Measurements from ENCODE around the gene GPRC5A. TPM values are rescaled to one million over a fixed set of nuclear protein-coding genes. Genes with fewer than 3 reads are reported as not detected.

Gene GPRC5A
- total and polyA plus RNA-seq, 2 of the 8 experiments (the other 6 are each of a cell fraction or from before 2014, with no cell fraction given): 1.0 to 1.4 TPM

DNA sequence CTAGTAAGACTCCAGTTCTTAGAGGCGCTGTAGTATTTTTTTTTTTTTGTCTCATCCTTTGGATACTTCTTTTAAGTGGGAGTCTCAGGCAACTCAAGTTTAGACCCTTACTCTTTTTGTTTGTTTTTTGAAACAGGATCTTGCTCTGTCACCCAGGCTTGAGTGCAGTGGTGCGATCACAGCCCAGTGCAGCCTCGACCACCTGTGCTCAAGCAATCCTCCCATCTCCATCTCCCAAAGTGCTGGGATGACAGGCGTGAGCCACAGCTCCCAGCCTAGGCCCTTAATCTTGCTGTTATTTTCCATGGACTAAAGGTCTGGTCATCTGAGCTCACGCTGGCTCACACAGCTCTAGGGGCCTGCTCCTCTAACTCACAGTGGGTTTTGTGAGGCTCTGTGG lies 21.3 kb downstream of the GPRC5A start (continued):
- TF ChIP-seq, protein P1, sequence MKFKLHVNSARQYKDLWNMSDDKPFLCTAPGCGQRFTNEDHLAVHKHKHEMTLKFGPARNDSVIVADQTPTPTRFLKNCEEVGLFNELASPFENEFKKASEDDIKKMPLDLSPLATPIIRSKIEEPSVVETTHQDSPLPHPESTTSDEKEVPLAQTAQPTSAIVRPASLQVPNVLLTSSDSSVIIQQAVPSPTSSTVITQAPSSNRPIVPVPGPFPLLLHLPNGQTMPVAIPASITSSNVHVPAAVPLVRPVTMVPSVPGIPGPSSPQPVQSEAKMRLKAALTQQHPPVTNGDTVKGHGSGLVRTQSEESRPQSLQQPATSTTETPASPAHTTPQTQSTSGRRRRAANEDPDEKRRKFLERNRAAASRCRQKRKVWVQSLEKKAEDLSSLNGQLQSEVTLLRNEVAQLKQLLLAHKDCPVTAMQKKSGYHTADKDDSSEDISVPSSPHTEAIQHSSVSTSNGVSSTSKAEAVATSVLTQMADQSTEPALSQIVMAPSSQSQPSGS (IDR thresholded peaks at IDR 0.05; ENCODE audit: low read length): no peak
- no peak for TF ChIP-seq POLR2A (IDR thresholded peaks at IDR 0.05; ENCODE audit: control extremely low read depth in 1 of 2, low read depth in 2 of 2, low read length in 2 of 2)
- no peak for TF ChIP-seq POLR2AphosphoS5 (IDR thresholded peaks at IDR 0.05; ENCODE audit: low read depth, low read length)
- TF ChIP-seq TAF7 (optimal IDR thresholded peaks at IDR 0.05; ENCODE audit: borderline replicate concordance, low read depth, low read length): no peak
- no peak for TF ChIP-seq CTBP2 (IDR thresholded peaks at IDR 0.05; ENCODE audit: borderline replicate concordance, insufficient read depth, insufficient read length, low read length)
